OCI-LY7 (cell line): ENCODE results near the gene CNPY2.

Experiments used
- CTCF ChIP-seq: fragments of 200-600 bp; sonication (generic); conservative IDR thresholded peaks from 2 replicates; pipeline ENCODE4 v1.5.1; 2014; ENCODE audit warnings: mild to moderate bottlenecking, antibody characterized with exemption, low read length, moderate library complexity, mixed read lengths
- EZH2phosphoT487 ChIP-seq: fragments of 200-600 bp; sonication (generic); IDR thresholded peaks from 2 replicates; pipeline ENCODE4 v1.6.1; 2018; ENCODE audit warnings: low read depth, borderline replicate concordance, mild to moderate bottlenecking, mixed run types, antibody characterized with exemption, low read length, moderate library complexity, mixed read lengths

GRCh38 chr12:56339158-56339422, 23.3 kb upstream of the CNPY2 start:
- TF ChIP-seq CTCF (no peak), EZH2phosphoT487 (no peak)
